ENCODE results near the gene ZBTB20.

DNA sequence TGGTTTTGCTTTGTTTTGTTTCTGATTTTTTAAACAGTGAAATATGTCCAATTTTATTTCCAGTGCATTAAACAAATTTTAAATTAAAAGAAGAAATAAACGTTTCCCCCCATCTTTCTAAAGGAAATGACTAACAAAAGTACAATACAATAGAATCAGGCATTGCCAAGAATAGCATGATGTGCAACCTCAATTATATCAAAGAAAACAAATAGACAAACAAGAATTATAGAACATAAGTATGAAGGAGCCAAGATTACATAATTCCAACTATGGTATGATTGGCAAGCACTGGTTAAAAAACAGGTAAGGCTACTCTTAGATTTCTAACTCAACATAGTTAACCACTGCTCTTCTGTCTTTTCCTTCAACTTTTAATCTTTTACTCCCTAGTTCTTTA, 826.8 kb downstream of the ZBTB20 start:
- TF ChIP-seq, protein P1, sequence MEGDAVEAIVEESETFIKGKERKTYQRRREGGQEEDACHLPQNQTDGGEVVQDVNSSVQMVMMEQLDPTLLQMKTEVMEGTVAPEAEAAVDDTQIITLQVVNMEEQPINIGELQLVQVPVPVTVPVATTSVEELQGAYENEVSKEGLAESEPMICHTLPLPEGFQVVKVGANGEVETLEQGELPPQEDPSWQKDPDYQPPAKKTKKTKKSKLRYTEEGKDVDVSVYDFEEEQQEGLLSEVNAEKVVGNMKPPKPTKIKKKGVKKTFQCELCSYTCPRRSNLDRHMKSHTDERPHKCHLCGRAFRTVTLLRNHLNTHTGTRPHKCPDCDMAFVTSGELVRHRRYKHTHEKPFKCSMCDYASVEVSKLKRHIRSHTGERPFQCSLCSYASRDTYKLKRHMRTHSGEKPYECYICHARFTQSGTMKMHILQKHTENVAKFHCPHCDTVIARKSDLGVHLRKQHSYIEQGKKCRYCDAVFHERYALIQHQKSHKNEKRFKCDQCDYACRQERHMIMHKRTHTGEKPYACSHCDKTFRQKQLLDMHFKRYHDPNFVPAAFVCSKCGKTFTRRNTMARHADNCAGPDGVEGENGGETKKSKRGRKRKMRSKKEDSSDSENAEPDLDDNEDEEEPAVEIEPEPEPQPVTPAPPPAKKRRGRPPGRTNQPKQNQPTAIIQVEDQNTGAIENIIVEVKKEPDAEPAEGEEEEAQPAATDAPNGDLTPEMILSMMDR (IDR thresholded peaks at IDR 0.05) = no peak
- TF ChIP-seq EP300 (IDR thresholded peaks at IDR 0.05) = no peak
- TF ChIP-seq POLR2A (IDR thresholded peaks at IDR 0.05) = no peak
- TF ChIP-seq POLR2AphosphoS5 (IDR thresholded peaks at IDR 0.05) = no peak

Measured in stomach (tissue), 4 donors.